Urothelium cell line (cell line): ENCODE data around the gene FNTB.

Source experiments
- DNase-seq: peaks from one replicate; pipeline ENCODE4 v3.0.0; 2011; ENCODE audit warnings: low spot score, mixed read lengths
- FAIRE-seq: peaks from 2 replicates; lab custom pipeline; 2011; peaks lifted over from hg19 to GRCh38; lab: Jason Lieb, UNC

Gene FNTB, protein sequence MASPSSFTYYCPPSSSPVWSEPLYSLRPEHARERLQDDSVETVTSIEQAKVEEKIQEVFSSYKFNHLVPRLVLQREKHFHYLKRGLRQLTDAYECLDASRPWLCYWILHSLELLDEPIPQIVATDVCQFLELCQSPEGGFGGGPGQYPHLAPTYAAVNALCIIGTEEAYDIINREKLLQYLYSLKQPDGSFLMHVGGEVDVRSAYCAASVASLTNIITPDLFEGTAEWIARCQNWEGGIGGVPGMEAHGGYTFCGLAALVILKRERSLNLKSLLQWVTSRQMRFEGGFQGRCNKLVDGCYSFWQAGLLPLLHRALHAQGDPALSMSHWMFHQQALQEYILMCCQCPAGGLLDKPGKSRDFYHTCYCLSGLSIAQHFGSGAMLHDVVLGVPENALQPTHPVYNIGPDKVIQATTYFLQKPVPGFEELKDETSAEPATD

DNA sequence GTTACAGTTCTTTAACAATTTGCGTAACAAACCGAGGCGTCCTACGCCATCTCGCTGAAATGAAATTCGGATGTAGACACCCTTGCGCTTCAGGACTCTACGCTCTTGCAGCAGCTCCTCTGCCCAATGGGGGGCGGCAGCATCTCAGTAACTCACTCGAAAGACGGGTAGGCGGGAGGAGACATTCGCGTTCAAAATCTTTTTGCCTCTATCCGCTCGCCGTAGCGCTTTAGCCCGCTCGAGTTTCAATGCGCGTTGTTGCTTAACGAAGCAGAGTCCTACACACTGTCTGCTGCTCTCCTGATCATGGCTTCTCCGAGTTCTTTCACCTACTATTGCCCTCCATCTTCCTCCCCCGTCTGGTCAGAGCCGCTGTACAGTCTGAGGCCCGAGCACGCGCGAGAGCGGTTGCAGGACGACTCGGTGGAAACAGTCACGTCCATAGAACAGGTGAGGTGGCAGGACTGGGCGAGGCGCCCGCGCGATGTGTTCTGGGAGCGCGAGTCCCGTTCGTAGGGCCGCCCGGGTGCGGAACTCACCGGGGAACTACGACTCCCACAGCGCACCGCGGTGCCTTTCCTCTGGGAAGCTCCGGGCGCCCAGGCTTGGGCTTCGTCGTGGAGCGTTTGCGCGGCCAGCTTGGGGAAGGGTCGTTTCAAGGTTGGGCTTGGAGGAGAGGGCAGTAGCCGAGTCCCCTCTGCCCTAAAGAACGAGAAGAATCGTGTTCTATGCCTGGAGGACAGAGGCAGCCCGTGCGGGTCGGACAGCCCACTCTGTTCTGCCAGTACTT, at the start of gene FNTB:
TSS of gene FNTB (plus strand) at position 248 of the 790 bp plus-strand sequence. CDS start at position 307, 59 bp downstream.
- peak; percentile 98 for FAIRE-seq

DNA sequence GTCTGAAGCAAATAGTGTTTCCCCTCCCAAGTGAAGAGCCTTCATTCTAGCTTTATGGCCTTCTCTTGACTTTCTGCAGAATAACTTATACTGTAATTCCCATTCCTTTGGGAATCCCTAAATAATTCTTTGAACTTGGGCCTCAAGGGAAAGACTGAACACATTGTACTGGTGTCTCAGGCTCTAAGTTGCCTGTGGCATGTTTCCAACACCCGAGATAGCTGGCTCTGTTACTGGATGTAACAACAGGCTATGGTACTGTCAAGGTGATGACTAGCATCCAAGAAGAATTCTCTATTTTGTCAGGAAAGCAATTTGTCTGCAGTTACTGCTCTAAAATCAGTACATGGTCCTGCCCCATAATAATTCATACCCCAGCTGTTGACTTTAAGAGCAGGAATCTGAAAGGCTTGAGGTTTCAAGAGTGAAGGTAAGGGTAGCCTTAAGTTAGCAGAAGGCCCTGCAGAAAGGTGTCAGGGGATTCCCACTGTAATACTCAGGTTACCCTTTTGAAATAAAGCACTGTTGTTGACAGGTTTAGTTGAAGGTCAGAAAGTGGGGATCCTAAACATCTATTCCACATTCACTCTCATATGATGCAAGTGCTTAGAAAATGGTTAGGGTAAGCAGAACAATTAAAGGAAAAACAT, 49.4 kb upstream of the FNTB start:
- peak; percentile 62 for FAIRE-seq
- DNase-seq = no peak

More for the DNA sequence above, at the start of gene FNTB:
- DNase-seq = peak; percentile 100

DNA sequence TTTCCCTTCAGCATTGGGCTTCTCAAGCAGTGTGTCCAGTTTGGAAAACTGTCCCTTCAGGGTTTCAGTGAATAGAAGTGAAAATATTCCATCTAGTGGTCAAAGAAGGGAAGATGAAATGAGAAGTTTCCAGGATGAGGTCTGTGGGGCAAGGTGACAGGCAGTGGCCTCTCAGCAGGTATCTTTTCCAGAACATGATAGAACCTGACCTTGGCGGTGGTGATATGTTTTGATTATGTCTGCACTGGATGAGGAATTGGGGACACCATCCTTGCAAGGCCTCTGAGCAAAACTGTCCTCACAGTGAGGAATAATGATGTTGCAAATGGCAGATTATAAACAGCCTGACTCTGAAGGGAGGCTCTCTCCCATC, 48.9 kb upstream of the FNTB start:
- peak; percentile 85 for FAIRE-seq
- DNase-seq = no peak

DNA sequence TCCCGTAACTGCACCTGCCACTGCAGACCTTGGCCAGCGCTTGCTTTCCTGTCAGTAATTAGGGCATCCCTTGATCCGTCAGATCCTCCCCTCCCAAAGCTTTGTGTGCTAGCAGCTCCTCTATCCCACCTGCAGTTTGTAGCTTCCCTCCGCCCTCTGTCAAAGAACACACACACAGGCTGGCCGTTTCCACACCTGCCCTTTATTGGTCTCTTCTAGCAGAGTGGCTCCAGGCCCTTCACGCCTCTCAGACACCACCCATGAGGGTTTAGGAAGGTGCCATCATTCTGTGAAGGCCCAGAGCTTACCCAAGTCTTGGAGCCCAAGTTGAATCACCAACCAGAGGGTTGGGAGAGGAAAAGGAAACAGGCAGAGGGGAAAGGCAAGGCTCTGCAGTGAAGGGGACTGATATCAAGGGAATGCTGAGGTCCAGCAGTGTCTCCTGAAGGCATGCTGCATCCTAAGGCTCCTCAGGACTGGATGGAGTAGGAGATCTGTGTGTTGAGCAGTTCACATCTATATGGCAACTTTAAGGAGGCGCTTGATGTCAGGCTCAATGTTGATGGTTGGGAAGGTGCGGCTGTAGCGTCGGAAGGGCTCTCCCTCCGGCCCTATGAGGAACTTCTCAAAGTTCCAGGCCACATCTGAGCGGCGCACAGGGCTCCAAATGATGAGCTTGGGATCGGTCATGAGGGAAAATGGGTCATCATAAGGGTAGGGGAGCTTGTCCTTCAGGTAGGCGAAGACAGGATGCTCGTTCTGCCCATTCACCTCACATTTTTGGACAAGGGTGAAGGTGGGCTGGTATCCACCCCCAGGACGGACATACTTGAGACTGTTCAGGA, 47.5 kb upstream of the FNTB start:
- no peak for DNase-seq
- FAIRE-seq = no peak

DNA sequence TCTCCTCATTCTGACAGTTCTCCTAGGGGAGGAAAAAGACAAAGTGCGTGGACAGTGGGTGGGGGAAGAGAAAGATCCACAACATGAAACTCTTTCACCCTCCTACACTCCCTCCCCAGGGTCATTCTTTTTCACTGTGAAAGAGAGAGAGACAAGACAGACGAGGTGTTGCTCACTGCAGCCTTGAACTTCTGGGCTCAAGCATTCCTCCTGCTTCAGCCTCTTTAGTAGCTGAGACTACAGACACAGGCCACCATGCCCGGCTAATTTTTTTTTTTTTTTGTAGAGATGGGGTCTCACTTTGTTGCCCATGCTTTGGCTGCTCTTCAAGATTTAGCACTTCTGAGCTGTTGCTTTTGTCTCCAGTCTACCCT, 46.9 kb upstream of the FNTB start:
- FAIRE-seq = no peak
- no peak for DNase-seq

DNA sequence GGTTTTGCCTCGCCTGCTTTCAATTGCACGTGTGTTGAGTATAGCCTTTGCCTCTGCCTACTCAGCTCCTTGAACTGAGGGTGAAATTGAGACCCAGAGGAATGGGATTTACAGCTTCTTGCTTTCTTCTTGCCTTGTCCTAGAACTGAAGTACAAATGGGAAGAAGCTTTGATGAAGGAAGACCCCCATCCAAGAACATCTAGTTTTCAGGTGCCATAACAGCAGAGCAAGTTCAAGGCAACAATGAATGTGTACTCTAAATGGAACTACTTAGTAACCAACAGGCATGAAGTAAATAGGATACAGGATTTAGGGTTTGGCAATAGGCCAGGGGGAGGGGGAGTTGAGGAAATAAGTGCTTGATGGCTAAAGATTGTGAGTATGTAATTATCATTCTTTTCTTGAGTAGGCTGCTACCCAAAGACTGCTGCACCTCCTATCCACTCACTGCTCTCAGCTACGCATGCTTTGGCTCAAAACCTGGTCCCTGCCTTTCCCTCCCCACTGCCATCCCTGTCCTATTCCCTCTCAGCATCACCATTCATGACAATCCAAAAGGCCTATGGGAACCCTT, 46.3 kb upstream of the FNTB start:
- no peak for FAIRE-seq

DNA sequence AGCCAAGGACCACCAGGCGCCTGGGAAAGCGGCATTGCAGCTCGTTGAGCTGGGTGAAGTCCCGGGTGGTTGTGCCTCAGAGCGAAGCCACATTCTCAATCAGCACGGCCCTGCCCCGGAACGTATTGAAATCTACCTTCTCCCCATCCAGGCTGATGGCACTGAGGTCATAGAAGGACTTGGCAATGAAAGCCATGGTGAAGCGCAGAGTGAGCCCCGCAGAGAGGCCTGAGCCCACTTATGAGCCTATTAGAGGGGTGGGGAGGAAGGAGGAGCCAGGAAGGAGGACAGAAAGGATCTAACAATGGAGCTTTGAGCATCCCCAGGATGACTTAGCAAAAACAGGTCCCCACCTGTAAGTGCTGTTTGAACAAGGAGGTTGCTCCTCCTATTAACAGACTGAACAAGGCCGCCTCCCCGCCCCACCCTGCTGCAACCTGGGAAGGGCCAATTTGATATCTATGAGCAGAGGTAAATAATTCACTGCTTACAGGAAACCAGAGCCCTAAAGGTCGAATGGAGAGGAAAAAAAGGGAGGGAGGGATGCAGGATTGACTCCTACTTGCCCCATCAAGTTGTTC, 44.1 kb upstream of the FNTB start, which contains the start of gene GPX2:
TSS of gene GPX2 (minus strand) at position 215 of the 581 bp plus-strand sequence. CDS start at position 196, 19 bp downstream.
- DNase-seq = no peak
- FAIRE-seq = peak; percentile 92

More for the DNA sequence above, 46.3 kb upstream of the FNTB start:
- DNase-seq = no peak

DNA sequence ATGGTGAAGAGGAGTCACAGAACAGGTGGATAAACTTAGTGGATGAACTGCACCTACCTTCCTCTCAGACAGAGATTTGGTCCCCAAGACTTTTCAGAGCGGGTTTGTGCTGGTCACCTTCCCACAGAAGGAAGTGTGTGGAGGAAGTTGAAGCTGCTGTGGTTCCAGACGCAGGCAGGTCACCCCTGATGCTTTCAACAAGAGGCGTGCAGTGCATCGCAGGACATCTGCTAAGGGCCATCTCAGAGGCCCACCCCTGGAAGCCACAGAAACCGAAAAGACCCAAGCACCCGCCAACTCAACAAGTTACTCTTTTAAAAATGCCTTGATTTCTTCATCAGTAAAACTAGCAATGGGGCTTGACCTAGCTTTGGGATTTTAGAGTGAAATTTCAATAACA, 43.1 kb upstream of the FNTB start:
- DNase-seq (no peak), FAIRE-seq (no peak)

DNA sequence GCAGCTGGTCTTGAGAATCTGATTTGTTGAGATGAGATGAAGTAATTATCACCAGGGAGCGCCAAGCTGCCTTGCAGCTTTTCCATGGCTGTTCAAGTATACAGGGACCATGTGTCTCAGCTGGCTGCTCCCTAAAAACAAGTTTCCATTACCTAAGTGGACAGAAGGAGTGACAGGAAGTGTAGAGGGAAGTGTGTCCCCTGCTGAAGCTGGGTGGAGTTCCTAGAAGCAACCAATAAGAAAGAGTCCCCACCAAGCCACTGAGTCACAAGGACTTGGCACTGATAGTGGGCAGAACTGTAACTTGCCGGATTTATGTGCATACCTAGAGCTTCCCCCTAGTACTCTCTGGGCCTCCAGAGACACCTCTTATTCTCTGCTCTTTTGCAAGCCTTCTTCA, 42.7 kb upstream of the FNTB start:
- no peak for DNase-seq
- FAIRE-seq = no peak

DNA sequence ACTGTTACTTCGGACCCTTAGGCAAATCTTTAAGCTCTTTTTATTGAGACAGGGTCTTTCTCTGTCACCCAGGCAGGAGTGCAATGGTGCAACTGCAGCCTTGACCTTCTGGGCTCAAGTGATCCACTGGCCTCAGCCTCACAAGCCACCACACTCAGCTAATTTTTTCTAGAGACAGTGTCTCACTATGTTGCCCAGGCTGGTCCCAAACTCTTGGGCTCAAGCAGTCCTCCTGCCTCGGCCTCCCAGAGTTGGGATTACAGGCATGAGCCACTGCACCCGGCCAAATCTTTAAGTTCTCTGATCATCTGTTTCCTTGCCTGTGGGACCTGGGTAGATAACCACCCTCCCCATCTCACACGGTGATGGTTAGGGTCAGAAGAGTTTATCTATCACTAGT, 41.8 kb upstream of the FNTB start:
- FAIRE-seq (peak; percentile 68), DNase-seq (no peak)

DNA sequence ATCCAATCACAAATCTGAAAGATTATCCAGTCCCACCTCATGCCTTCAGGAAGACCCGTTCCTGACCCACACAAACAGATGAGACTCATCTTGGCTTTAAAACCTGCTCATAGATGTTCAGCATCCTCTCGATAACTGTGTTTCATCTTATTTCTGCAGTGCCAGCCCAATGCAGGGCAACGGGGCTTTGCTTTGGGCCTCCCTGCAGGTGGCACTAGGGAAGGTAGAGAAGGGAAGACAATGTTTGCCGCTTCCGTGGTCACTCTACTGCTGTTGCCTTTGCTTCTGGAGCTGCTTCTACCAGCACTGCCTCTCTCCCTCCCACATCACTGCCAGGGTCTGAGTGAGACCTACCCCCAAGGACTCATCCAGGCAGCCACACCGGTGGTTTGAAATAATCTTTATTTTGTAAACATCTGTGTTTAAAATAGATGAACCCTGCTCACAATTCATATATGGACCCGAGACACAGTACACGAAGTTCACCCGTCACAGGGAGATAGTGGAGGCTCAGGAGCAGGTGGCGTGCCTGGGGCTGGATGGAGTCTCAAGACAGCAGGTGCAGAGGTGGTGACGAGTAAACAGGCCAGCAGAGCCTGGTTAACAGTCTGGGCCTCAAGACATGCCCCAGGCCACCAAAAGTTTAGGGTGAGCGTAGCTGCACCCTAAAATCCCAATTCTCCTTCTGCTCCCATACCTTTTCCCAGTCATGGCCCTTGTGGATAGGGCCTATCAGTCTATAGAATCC, 41.1 kb upstream of the FNTB start:
- peak; percentile 44 for FAIRE-seq
- no peak for DNase-seq

DNA sequence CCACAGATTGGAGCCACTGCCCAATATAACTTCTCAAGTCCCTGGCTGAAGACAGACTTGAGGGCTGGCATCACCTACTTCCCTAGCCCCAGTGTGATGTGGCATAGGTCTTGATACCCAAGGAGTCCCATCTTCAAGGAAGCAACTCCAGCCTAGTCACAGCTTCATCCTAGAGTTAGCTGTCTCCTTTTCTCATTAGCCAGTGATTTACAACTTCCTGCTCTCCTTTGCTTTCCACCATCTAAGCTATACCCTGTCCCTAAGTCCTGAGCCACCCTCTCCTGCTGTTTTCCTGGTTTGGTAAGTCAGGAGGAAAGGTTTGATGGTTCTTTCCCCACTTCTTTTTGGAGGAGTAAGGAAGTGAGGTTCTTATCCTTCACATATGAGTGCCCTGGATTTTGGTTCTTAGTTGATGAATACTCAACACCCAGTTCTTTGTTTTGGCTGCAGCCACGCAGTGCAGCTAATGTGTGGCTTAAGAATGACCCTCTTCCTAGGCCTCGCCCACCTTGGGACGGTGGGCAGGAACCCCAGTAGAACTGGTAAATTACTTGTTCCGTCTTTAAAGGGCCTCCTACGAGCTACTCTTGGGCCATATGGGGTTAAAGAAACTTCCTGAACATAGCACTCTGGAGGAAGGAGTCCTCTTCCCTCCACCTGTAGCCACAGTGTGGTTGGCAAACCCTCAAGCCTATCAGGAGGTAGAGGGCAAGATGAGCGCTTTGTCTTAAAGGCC, 40.2 kb upstream of the FNTB start:
- FAIRE-seq (peak; percentile 92), DNase-seq (no peak)

DNA sequence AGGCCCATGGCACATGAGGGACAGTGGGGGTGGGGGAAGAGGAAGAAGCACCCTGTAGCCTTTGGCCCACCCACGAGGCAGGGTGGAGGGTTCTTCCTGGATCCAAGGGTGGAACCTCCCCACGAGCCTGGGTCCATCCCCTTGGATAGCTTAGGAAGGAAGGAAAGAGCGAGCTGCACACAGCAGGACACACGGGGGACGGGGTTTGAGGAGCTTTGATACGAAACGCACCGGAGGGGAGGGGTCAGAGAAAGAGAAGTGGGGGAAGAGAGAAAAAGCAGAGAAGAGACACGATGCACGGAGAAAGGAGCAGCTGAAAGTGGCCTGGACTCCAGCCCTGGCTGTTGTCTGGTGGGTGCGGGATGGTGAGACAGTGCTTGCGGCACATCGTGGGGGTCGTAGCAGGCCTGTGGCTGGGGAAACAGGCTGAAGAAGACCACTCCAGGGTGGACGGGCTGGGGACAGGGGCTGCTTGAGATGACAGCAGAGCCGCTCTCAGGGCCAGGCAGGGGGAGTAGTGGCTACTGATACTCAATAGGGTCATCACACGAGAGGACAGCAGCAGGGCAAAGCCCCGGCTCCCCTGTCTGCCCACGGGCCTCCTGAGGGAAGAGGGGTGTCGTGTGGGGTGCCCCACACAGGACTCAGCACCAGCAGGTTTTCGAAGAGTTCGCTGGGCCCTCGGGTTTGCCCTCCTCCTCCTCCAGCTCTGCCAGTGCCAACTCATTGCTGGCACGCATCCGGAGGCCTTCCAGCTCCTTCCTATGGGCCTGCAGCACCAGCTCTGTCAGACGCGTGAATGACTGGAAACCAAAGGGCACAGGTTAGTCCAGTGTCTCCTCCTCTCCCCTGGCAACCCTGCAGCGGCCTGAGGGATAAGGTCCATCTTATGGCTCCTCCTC, 38.7 kb upstream of the FNTB start:
- FAIRE-seq = peak; percentile 77

DNA sequence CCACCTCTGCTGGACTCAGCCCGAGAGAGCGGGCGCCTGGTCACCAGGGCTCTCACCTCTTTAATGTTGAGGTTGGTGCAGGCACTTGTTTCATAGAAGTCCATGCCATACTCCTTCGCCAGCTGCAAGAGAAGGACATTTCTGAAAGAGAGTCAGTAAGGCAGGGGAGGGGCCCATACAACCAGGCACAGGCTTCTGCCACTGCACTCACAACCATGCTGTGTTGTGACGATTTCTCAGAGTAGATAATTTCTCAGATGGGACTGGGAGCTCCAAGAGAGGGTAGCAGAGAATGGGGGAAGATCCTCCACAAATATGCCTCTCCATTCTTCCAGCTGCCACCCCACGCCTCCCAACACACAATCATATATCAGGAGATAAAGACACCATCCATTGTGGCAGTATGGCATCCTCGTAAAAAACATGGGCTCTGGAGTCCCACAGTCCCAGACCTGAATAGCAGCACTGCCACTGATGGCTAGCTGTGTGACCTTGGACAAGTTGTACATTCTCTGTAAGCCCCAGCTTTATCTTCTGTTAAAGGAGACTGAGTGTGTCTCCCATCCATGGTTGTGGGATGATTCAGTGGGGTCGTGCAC, 38.0 kb upstream of the FNTB start:
- DNase-seq = no peak
- peak; percentile 84 for FAIRE-seq

More for the DNA sequence above, 38.7 kb upstream of the FNTB start:
- DNase-seq = no peak

DNA sequence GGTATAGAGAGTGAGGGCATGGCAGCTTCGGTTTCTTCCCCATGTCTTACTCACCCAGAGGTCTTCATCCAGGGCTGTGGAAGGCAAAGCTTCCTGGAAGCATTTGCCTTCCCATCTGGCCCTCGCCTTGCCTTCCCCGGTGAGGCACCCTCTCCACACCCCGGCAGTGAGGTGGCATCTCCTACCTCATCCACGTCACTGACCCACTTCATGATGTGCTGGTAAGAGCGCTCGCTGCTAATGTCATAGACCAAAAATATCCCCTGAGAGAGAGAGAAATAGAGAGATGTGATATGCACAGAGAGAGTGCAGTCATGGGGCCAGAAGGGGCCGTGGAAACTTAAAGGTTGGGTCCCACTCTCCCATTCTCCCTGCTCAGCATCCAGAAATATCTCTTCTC, 35.8 kb upstream of the FNTB start:
- FAIRE-seq = no peak
- no peak for DNase-seq

DNA sequence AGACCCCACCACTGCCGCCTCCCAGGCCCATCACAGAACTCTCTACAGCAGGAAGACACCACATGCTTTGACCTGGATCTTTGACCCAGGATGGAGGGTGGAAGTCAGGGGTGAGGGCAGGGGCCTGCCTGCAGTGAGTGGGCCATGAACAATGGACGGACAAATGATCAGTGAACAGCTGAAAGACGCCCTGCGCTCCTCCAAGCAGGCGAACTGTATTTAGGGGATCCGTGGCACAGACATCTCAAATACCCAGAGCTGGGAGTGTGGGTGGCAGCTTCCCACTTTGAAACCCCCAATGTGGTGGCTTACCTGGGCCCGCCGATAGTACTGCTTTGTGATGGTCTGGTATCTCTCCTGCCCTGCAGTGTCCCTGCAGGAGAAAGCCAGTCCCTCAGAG, 35.4 kb upstream of the FNTB start:
- DNase-seq (no peak), FAIRE-seq (peak; percentile 96)

DNA sequence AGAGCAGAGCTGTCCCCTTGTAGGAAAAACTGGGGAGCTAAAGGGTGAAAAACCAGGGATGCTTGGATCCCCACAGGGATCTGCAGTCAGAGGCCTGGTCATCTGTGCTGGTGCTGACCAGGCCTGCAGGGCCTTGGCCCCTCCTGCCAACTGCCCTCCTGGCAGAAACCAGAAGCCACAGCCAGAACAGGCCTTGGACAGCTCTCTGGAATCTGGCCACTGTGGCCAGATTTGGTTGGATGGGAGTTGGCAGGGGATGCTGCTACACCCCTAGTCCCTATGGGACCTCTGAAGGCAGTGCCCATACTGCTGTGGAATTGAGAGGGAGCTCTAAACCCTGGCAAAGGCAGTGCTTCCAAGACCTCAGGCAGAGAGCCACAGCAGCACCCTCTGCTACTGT, 35.0 kb upstream of the FNTB start:
- FAIRE-seq (no peak), DNase-seq (no peak)
